Activated CD8-positive, alpha-beta memory T cell treated with anti-CD3 and anti-CD28 coated beads, Interleukin-2, amount 50 U/mL, for 4 hours (primary cell): ENCODE results near the gene NOTUM.

ENCODE experiments used
- DNase-seq: peaks from one replicate; pipeline ENCODE4 v3.0.0-alpha.2; 2020

The NOTUM gene

DNA sequence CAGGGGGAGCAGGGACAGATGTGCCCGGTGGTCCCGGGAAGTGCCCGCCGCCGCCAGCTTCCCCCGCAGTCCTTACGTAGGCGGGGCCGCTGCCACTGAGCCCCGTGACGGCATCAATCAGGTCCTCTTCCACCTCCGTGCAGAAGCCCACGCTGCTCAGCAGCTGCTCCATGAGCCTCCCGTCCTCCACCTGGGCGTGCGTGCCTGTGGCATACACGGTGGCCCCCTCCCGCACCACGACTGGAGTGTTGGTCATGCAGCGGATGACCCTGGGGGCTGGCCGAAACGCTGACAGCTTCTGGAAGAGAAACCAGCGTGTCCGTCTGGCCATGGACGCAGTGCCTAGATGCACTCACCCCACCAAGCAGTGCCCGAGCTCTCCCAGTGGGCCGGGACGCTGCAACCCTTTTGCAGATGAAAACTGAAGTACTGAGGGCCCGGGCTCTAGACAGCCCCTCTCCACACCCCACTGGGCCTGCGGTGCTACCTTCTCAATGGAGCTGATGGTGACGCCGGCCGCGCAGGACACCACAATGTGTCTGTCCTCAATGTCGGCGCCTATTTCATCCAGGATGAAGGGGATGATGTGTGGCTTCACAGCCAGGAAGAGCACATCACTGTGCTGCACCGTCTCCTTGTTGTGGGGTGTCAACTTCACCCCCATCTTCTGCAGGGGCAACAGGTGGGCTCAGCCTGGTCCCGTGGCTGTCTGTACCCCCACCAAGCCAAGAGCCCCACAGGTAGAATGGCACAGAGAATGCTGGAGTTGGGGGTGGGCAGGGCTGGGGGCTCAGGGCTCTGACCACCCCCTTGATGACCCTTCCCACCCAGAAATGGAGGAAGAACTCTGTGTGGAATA, 25.9 kb downstream of the NOTUM start:
- DNase-seq, result peak; percentile 19

DNA sequence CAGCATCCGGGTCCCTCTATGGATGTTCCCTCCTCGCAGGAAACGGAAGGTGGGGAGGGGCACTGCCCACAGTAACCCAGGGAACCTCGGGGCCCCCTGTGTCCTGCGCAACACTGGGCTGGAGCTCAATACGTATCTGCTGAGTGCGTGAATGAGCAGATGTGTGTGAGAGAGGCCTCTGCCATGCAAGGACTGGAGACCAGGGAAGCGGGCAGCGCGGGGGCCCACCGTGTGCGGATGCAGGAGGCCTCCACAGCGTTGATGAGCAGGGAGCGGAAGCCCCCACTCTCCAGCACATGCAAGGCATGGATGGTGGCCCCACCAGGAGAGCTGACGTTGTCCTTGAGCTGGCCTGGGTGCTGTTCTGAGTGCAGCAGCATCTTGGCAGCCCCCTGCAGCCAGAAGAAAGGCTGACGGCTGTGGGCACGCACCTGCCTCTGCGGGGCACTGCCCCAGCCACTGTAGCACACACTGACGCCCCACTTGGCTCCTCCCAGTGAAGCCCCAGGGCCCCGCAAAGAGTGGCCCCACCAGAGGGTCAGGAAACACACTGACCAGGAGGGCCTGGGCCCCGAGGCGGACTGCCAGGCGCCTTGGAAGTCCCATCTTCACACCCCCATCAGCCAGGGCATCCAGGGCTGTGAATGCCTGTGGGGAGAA, 26.8 kb downstream of the NOTUM start:
- no peak for DNase-seq

DNA sequence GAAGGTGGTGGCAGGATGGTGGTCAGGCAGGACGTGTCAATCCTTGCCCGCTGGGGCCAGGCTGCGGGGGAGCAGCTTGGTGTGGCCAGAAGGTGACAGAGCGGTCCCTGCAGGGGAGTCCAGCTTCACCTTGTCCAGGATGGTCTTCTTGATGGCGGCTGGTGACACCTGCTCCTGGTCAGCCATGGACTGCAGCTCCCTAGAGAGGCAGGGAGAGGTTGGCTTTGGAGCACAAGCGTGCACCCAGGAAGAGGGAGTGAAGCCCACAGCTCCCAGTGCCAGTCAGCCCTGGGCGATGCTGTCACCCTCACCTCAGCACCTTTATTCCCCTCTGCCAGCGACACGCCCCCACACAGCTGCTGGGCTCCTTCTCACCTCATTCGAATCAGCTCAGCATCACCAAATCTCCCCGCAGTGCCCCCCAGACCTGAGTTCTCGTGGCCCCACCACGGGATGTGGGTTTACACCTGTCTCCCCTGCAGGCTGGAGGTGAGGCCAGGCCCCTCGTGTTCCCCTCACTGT, 27.7 kb downstream of the NOTUM start:
- no peak for DNase-seq

DNA sequence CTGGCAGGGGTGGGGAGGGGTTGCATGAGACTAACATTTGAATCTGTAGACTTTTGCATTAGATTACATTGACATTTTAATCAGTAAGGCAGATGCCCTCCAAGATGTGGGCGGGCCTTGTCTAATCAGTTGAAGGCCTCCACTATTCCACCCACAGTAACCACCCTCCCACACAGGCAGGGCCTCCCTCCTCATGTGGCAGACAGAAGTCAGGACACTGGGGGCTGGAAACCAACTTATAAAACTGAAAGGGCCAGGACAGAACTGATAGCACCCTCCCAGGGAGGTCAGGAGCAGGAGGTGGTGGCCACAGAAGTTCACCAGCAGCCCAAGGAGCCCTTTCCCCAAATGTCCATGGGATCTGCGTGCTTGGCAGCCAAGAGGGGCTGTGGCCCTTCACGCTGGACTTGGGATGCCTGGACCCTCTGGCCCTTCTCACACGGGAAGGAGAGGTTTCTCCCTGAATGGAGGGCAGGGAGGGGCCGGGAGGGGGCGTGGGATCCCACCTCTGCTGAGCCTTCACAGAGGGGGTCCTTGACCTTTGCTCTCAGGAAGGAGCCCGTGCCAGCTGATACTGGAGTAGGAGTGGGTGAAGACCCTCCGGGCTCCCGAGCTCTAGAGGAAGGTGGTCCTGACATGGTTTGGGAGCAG, 28.5 kb downstream of the NOTUM start:
- DNase-seq, result no peak

DNA sequence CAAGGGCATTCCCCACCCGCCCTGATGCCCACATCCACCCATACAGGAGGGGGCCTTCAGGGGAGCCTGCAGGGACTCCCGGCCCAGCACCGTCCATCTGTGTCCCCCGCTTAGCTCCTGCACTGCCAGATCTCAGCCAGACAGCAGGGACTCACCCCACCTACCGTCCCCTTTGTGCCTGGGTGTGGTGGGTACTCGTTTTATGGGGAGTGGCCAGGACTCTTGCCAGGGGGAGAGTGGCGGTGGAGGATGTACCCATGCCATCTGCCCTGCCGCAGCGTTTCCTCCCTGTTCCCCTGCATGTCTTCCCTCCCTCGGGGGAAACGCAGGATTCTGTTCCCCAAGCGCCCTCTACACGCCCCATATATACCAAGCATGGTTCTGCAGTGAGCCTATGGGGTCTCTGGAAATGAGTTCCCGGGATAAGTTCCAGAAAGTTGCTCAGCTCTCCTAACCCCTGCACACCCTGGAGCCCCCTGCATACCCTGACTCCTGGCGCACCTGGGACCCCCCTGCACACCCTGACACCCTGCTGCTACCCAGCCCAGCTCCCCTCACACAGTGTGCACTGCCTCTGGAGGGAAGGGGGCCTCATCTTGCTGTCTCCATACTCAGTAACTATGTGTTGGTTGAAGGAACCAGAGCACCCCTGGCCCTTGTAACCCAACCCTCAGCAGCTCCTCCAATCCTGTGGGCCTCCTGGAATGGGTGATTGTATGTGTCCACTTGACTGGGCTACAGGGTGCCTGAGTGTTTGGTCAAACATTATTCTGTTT, 29.2 kb downstream of the NOTUM start:
- DNase-seq, result no peak

DNA sequence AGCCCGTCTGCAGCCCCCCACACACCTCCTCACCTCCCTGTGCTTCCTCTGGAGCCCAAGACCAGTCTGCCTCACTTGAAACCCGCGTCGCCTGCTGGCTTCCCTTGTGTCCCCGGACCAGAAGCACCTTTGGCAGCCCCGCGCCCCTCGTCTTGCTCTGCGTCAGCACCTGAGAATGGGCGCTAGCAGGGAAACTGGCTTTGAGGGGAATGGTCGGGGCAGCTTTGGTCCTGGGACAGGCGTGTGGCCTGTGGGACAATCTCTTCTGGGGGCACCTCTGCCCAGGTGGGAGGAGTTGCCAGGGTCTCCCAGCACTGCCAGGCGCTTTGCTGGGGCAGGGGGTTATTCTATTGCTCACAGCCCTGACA, 29.8 kb downstream of the NOTUM start:
- DNase-seq, result no peak

DNA sequence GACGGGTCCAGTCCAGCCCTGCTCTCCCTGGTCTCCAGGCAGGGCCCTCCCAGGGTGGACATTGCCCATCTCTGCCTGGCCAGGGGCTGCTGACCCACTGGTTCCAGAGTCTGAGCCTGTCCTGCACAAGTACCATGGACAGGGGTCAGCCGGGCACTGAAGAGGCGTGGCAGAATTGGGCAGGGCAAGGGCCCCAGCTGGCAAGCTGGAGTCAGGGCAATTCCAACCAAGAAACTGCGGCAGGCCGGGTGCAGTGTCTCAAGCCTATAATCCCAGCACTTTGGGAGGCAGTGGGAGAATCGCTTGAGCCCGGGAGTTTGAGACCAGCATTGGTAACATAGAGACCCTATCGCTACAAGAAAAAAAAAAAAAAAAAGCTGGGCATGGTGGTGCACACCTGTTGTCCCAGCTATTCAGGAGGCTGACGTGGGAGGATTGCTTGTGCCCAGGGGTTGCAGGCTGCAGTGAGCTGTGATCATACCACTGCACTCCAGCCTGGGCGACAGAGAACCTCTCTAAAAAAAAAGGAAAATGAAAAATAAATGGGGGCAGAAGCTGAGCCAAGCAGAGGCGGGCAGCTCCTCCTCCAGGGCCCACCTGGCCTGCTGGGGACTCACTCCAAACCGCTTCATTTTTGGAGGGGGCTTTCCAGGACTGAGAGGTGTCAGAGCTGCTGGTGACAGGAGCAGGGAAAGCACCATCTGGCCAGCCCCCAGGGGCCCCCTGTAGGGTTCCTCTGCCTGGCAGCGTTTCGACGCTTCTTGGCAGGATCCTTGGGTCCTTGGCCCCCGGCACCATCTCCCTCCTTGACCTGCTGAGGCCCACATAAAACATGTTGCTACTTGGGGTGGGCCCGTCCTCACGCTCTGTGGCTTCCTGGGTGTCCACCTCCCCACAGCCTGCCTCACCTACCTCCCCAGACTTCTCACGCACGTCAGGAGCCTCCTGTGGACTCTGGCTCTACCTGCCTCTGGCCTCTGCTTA, 30.6 kb downstream of the NOTUM start:
- no peak for DNase-seq

DNA sequence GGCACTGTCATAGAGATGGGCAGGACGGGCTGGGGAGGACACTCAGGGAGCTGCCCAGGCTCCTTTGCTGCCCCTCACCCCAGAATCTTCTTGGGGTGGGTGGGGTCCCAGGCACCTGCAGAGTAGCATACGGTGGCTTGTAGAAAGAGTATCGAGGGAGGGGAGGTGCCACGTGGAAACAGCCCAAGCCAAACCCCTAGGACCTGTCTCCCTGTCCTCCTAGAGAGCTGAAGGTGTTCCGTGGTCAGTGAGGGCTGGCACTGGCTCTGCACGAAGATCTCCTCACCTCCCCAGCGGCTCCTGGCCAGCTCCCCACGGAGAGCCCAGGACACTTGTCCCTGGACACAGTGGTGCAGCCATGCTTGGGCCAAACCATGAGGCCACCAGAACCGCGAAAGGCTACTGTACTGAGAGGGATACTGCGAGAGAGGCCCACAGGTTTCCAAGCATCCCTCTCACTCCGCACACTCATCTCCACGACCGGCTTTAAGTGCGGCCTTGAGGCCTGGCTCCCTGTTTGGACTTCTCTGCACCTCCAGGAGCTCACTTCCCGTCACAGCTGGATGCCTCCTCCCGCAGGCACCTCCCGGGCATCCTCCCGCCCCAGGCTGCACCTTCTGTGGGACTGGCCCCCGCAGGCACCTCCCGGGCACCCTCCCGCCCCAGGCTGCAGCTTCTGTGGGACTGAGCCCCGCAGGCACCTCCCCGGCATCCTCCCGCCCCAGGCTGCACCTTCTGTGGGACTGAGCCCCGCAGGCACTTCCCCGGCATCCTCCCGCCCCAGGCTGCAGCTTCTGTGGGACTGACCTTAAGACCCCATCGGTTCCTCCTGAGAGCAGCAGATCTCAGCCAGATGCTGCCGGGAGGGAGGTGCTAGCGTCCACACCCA, 31.5 kb downstream of the NOTUM start:
- no peak for DNase-seq

DNA sequence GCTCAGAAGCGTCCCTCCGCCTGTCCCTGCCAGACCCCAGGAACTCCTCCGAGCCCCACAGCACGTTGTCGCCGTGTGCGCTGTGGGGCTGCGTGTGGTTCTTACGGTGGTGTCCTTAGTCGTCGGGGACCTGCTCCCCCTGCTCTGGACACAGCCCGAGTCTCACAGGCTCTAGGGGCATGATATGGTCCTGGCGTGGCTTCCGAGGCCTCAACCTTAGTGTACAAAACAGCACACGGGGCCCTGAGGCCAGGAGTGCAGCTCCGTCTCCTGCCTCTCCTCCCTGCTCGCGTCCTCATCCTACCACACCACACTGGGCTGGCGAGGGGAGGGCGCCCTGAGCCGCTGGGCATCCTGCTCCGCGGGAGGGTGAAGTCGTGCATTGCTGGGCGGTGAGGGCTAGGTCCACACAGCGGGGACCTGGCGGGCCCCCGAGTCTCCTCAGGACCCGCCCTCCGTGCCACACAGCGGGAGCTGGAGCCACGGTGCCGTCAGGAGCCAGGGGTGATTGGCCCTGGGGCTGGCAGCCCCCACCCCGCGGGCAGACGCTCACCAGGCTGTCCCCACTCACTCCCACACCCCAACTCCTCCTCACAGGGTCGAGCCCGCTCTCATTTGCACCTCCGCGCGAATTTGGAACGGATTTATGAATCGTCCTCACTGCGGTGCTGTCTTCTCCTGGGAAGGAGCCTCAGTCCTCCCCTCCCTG, 32.3 kb downstream of the NOTUM start:
- DNase-seq, result no peak

DNA sequence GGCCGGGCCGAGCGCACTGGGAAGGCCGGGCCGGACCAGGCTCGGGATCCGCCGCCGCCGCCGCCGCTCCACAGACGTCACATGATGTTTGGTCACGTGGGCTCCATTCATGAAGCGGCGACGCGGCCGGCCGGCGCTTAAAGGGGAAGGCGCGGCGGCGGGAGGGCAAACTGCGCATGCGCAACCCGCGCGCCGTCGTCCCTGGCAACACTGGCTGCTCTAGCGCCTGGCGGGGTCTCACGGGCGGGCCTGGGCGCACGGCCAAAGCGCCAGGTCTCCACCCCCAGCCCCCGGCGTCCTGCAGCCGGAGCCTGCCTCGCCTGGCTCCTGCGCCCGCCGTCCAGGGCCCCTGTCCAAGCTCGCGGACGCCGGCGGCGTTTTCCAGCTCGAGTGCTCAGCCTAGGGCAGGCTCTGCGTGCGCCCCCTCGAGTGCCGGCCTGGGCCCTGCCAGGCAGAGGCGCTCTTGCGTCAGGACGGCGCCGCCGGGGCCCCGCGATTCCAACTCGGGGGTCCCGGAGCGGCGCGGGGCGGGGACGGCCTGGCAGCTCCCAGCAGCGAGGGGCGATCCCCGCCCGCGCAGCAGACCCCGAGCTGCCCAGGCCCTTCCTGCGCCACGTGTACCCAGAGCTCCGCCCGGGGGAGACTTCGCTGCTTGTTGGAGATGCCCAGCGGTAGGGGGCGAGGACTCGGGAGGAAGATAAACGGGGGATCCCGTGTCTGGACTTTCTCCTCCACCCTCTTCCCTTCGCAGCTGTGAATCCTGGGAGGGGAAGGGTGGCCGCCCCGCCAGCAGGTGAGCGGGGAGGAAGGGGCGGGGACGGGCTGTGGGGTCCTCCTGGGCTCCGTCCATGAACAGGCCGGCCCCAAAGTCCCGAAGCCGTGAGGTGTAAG, 33.1 kb downstream of the NOTUM start, which contains the start of gene MAFG:
TSS of gene MAFG (minus strand) at position 83 of the 891 bp plus-strand sequence. CDS start 4,550 bp downstream, outside the sequence.
- peak; percentile 89 for DNase-seq

DNA sequence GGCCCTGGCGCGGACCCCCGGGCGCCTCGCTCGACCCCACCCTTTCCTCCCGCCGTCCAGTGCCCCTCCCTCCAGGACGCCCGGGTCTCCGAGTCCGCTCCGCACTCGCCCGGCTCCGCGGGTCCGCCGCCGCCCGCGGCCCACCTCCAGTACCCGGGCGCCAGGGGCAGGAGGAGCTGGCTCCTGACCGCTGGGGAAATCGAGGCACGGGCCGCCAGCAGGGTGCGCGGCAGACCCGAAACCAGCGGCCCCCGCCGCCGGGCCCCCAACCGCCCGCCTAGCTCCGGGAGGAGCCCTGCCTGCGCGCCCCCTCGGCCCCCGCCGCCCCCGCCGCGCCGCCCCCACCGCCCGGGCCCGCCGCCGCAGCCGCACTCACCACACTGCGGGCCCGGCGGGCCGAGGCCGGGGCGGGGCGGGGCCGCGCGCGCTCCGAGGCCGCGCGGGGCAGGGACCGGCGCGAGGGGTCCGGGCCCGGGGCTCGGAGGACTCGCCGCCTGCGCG, 33.8 kb downstream of the NOTUM start:
- peak; percentile 39 for DNase-seq

DNA sequence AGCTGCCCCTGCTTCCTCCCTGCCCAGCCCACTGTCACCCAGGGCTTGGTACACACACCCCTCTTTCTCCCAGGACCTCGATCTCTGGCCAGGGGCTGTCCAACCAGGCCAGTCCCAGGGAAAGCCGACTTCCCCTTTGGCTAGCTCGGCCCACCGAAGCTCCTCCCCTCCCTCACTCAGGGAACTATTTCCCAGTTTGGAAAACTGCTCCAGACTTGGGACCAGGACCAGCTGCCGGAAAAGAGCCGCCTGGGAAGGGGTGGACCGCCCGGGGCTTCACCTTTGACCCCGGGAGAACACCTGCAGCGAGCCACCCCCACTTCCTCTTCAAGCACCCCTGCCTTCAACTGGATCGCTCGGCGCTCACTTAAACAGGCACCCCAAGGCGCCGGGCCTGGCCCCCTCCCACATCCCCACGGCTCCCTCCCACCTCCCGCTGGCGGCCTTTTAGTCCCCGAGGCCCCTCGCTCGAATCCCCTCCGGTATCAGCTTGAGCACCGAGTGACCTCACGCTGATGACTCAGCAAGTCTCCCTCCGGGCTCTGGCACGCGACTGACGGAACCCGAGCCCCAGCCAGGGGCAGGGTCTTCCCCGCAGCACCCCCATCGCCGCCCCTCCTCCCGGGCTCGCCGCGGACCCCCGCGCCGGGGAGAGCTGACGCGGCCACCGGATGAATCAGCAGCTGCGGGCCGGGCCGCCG, 34.4 kb downstream of the NOTUM start:
- peak; percentile 69 for DNase-seq

DNA sequence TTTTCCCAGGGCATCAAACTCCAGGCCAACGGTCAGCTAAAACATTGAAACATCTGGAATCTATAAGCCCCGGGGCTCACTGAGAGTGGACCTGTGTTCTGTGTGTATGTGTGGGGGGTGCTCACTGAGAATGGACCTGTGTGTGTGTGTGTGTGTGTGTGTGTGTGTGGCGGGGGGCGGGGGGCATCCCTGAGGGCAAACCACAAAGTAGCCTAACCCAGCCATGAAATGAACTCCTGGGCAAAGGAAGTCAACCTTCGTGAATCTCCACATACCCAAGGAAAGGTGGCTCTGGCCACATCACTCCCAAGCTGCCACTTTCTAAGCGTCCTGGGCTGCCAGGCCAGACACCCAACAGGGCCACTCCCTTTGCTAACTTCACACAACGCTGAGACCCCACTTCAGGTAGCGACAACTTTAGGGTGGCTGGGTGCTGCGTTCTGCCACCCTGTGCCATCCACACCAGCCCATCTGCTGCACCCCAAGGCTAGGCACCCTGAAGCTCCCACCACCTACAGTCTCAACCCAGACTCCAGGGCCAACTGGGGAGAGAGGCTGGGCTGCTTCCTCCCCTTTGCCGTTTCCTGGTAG, 35.0 kb downstream of the NOTUM start:
- no peak for DNase-seq

DNA sequence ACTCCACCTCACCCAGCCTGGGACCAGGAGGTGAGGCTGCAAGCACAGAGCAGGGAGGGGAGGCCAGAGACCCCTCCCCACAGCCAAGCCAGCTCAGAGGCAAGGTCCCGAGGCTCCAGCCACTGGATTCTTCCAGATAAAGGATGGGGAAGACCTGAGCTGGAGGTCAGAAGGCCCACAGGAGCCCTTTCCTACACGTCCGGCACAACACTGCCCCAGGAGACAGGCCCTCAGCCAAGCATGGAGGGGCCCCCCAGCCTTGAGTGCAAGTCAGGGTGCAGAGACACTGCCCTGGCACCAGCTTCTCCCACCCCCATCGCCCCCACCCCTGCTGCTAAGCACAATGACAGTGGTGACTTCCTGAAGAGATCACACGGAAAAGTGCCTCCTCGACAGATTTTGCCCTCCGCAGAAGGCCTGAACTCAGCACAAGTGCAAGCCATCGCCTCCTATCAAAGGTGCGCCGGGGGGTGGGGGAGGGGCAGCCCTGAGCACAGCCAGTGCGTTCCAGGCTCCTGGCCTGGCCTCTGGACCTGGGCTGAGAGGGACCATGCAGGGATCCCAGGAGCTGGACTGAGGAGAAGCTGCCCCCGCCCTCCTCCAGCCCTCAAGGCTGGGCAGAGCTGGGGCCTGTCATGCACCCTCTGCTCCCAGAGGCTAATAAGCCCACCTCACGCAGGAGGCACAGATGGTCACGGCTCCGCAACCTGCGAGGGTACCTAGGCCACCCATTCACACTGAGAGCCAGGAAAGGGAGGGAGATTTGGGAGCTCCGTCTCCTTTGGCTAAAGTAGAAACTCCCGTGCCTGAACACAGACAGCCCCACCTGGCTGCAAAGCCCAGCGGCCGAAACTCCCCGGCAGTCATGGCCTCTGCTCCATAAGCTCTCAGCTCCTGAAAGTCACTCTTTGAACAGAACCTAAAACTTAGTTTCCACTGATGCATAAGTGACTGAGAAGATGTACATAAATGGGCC, 36.1 kb downstream of the NOTUM start:
- DNase-seq, result no peak

DNA sequence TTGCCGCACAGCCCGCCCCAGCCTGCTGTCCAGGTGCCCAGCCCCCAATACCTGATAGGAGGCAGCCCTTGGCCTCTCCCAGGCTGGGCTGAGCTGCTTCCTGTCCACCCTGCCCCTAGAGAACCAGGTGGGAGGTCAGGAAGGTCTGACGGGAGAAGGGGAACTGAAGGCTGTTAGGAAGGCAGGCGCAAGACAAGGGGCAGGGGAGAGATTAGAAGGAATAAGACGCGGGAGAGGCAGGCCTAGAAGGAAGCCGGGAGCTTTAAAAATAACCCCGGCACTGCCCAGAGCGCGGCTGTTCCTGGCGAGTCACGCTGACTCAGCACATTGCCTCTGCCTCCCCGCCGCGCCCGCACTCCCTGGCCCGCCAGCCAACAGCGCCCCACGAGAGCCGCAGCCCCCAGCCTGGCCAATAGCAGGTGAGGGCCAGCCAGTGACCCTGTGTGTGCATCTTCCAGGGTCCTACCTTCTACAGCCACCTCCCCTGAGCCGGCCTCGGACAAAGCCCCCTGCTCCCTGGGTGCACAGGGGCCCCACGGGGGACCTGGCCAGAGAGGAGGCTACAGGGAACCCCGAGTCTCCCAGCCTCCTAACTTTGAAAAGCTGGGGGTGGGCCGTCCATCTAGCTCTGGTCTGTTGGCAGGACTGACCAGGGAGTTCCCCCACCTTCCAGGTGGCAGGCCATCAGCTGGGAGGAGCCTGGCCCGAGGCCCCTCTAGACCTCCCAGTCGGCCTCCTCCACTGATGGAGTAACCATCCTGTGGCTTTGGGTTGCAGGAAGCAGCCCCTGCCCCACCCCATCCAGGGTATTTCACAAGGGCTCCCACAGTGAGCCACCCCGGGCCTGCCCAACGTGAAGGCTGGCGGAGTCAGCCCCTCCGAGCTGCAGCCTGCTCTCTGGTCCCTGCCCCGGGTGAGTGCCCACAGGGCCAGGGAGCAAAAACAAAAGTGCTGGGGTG, 37.4 kb downstream of the NOTUM start:
- no peak for DNase-seq
